Raji (cell line): ENCODE measurements around the gene IDH3G.

Experiments used
- POLR2A ChIP-seq: IDR thresholded peaks from 2 replicates; pipeline ENCODE4 v1.6.1; 2011; ENCODE audit warnings: low read depth, low read length, control low read depth; ENCODE audit not compliant: insufficient read depth

Gene IDH3G

GRCh38 chrX:153794018-153794896 is at the start of gene IDH3G, which contains the start of gene SSR4:
IDH3G (minus strand) TSS chrX:153794375; CDS start chrX:153794326, 49 bp downstream.
SSR4 (plus strand) TSS chrX:153794668; CDS start chrX:153794688, 20 bp downstream.
- TF ChIP-seq POLR2A = peak; percentile 61

GRCh38 chrX:153836921-153837320 is 42.7 kb upstream of the IDH3G start:
- TF ChIP-seq POLR2A = no peak

GRCh38 chrX:153832728-153833127 is 38.6 kb upstream of the IDH3G start:
- no peak for TF ChIP-seq POLR2A

- TF ChIP-seq POLR2A = no peak
Observed at GRCh38 chrX:153831429-153832150, 37.4 kb upstream of the IDH3G start.

- TF ChIP-seq POLR2A = no peak
Observed at GRCh38 chrX:153830640-153831428, 36.7 kb upstream of the IDH3G start.

GRCh38 chrX:153829799-153830639 is 35.8 kb upstream of the IDH3G start, which contains the start of gene PDZD4:
PDZD4 (minus strand) TSS chrX:153830544; CDS start chrX:153830298, 246 bp downstream.
- TF ChIP-seq POLR2A = no peak

GRCh38 chrX:153829549-153829798 is 35.3 kb upstream of the IDH3G start:
- no peak for TF ChIP-seq POLR2A

- TF ChIP-seq POLR2A = no peak
Observed at GRCh38 chrX:153828723-153829548, 34.8 kb upstream of the IDH3G start.

GRCh38 chrX:153828308-153828707 is 34.1 kb upstream of the IDH3G start:
- no peak for TF ChIP-seq POLR2A

GRCh38 chrX:153827903-153828302 is 33.7 kb upstream of the IDH3G start:
- no peak for TF ChIP-seq POLR2A

- no peak for TF ChIP-seq POLR2A
Observed at GRCh38 chrX:153827016-153827415, 32.8 kb upstream of the IDH3G start.

GRCh38 chrX:153825042-153825441 is 30.9 kb upstream of the IDH3G start:
- no peak for TF ChIP-seq POLR2A

GRCh38 chrX:153824348-153824747 is 30.2 kb upstream of the IDH3G start:
- TF ChIP-seq POLR2A = no peak

GRCh38 chrX:153821066-153821465 is 26.9 kb upstream of the IDH3G start:
- no peak for TF ChIP-seq POLR2A
